SK-MEL-5 (cell line): ENCODE data around the gene DENND2C. TPM values are rescaled to one million over a fixed set of nuclear protein-coding genes. Genes with fewer than 3 reads are reported as not detected.

Experiments
- DNase-seq: peaks from one replicate; pipeline ENCODE4 v3.0.0-alpha.2; 2016; ENCODE audit warnings: low read depth, low spot score
- in situ Hi-C: cut with HindIII; loops from 2 replicates; pipeline ENCODE4 v1.10.0; 2016; ENCODE audit warnings: low sequenced_read_pairs, high pct_unique_total_duplicates, low pct_unique_long_range_greater_than_20kb
- polyA plus RNA-seq, 2 experiments: library from polyadenylated mRNA; depleted of rRNA; stranded (reverse); fragments of >200 nt; gene quantifications; 2 replicates each; pipeline ENCODE4 v1.2.3, GENCODE V29; 2015
- total RNA-seq: library from RNA; depleted of rRNA; stranded (reverse); fragments of >200 nt; shearing (Covaris generic); gene quantifications from 2 replicates; pipeline ENCODE4 v1.2.3, GENCODE V29; 2014; rRNA removed

Gene DENND2C
- 0.74 and 1.1 TPM in 2 replicates for total RNA-seq
- 0.54 and 1.1 TPM in 2 replicates for polyA plus RNA-seq (2015; cell fraction: cytosol; rRNA removed)
- polyA plus RNA-seq (2015; cell fraction: nucleus; rRNA removed) = 1.5 and 1.7 TPM in 2 replicates

- no peak for DNase-seq
- in situ Hi-C loops = no loop called here
These were observed at the start of gene DENND2C for GRCh38 chr1:114669562-114670082. DENND2C (minus strand) TSS chr1:114670049; CDS start chr1:114625984, 44,065 bp downstream.

GRCh38 chr1:114719424-114719787 lies 49.6 kb upstream of the DENND2C start:
- no peak for DNase-seq
- in situ Hi-C loops = no loop called here

- in situ Hi-C loops = no loop called here
- no peak for DNase-seq
These were observed 49.0 kb upstream of the DENND2C start for GRCh38 chr1:114718661-114719423.

- DNase-seq = peak; percentile 87
- in situ Hi-C loops = no loop called here
These were observed 46.7 kb upstream of the DENND2C start, which contains the start of gene NRAS for GRCh38 chr1:114716304-114717170. NRAS (minus strand) TSS chr1:114716771; CDS start chr1:114716160, 611 bp downstream.

GRCh38 chr1:114715952-114716303 lies 46.1 kb upstream of the DENND2C start:
- in situ Hi-C loops = no loop called here
- DNase-seq = no peak

GRCh38 chr1:114712977-114713376 lies 43.1 kb upstream of the DENND2C start:
- in situ Hi-C loops = no loop called here

GRCh38 chr1:114710360-114710759 lies 40.5 kb upstream of the DENND2C start:
- no peak for DNase-seq
- in situ Hi-C loops = no loop called here

More at GRCh38 chr1:114712977-114713376, 43.1 kb upstream of the DENND2C start:
- no peak for DNase-seq

- no peak for DNase-seq
- in situ Hi-C loops = no loop called here
These were observed 37.8 kb upstream of the DENND2C start for GRCh38 chr1:114707604-114708003.

GRCh38 chr1:114703242-114703641 lies 33.4 kb upstream of the DENND2C start:
- DNase-seq = no peak
- in situ Hi-C loops = no loop called here

- in situ Hi-C loops = no loop called here
These were observed 32.9 kb upstream of the DENND2C start for GRCh38 chr1:114702737-114703136.

GRCh38 chr1:114701931-114702330 lies 32.1 kb upstream of the DENND2C start:
- DNase-seq = no peak
- in situ Hi-C loops = no loop called here

More at GRCh38 chr1:114702737-114703136, 32.9 kb upstream of the DENND2C start:
- DNase-seq = no peak

GRCh38 chr1:114700036-114700600 lies 30.3 kb upstream of the DENND2C start:
- no peak for DNase-seq

GRCh38 chr1:114696810-114697209 lies 27.0 kb upstream of the DENND2C start:
- no peak for DNase-seq
- in situ Hi-C loops = no loop called here

More at GRCh38 chr1:114700036-114700600, 30.3 kb upstream of the DENND2C start:
- in situ Hi-C loops = no loop called here

GRCh38 chr1:114695430-114696058 lies 25.7 kb upstream of the DENND2C start, which contains the start of gene AMPD1:
AMPD1 (minus strand) TSS chr1:114695546; CDS start chr1:114695471, 75 bp downstream.
- in situ Hi-C loops = no loop called here
- no peak for DNase-seq

GRCh38 chr1:114694540-114695310 lies 24.9 kb upstream of the DENND2C start:
- no peak for DNase-seq
- in situ Hi-C loops = no loop called here

GRCh38 chr1:114692947-114693346 lies 23.1 kb upstream of the DENND2C start:
- in situ Hi-C loops = no loop called here
- DNase-seq = no peak

- in situ Hi-C loops = no loop called here
- no peak for DNase-seq
These were observed 21.2 kb upstream of the DENND2C start for GRCh38 chr1:114691061-114691460.
